OCI-LY3 (cell line): ENCODE data around the gene SYAP1.
A peak's percentile ranks its signal among the peaks of the same experiment; 100 is the strongest.

Experiments
- H2AFZ ChIP-seq: fragments of 200-600, 300-600 bp; shearing (Covaris generic); 2 replicates; pipeline ENCODE4 v1.6.0; 2014; ENCODE audit warnings: antibody characterized with exemption, low read depth, low read length
- H3K27ac ChIP-seq: fragments of 200-600, 300-600 bp; sonication (generic); 2 replicates; pipeline ENCODE4 v1.5.1; 2014; ENCODE audit warnings: mild to moderate bottlenecking, low read length, moderate library complexity, mixed read lengths
- H3K27me3 ChIP-seq: fragments of 200-600, 300-600 bp; sonication (generic); 2 replicates; pipeline ENCODE4 v1.6.1; 2014; ENCODE audit warnings: low read depth, low read length, mixed read lengths
- H3K36me3 ChIP-seq: fragments of 200-600, 300-600 bp; sonication (generic); replicated peaks from 2 replicates; pipeline ENCODE3; 2014; ENCODE audit warnings: low read depth, low read length, mixed read lengths
- H3K4me1 ChIP-seq: fragments of 300-600, 200-600 bp; sonication (generic); 2 replicates; pipeline ENCODE4 v1.6.1; 2014; ENCODE audit warnings: low read length, mixed read lengths
- H3K4me2 ChIP-seq: fragments of 200-600, 300-600 bp; sonication (generic); 2 replicates; pipeline ENCODE4 v1.6.1; 2014; ENCODE audit warnings: low read length, mixed read lengths
- H3K4me3 ChIP-seq: fragments of 300-600, 200-600 bp; sonication (generic); 2 replicates; pipeline ENCODE4 v1.5.1; 2014; ENCODE audit warnings: antibody characterized with exemption, mild to moderate bottlenecking, low read length, moderate library complexity
- H3K79me2 ChIP-seq: fragments of 300-600, 200-600 bp; shearing (Covaris generic); 2 replicates; pipeline ENCODE4 v1.6.1; 2014; ENCODE audit warnings: mild to moderate bottlenecking, low read length, mixed read lengths
- H3K9ac ChIP-seq: fragments of 300-600, 200-600 bp; shearing (Covaris generic); 2 replicates; pipeline ENCODE4 v1.6.0; 2014; ENCODE audit warnings: mild to moderate bottlenecking, low read length, moderate library complexity
- H3K9me3 ChIP-seq: fragments of 200-600, 300-600 bp; shearing (Covaris generic); 2 replicates; pipeline ENCODE4 v1.6.1; 2014; ENCODE audit warnings: low read length, mixed read lengths; ENCODE audit not compliant: insufficient read depth
- H4K20me1 ChIP-seq: fragments of 200-600, 300-600 bp; sonication (generic); 2 replicates; pipeline ENCODE4 v1.6.1; 2016; ENCODE audit warnings: low read length, mixed read lengths; ENCODE audit not compliant: insufficient read depth
- CTCF ChIP-seq: fragments of 200-600, 300-600 bp; sonication (generic); IDR thresholded peaks from 2 replicates; pipeline ENCODE4 v1.5.1; 2014; ENCODE audit warnings: antibody characterized with exemption, low read length, low read depth
- EZH2phosphoT487 ChIP-seq: fragments of 200-600 bp; shearing (Covaris generic); IDR thresholded peaks from 2 replicates; pipeline ENCODE4 v1.6.1; 2018; ENCODE audit warnings: antibody characterized with exemption, mixed run types, low read depth

SYAP1 gene

GRCh38 chrX:16786791-16787735 lies 67.7 kb downstream of the SYAP1 start:
- Histone ChIP-seq H4K20me1 (peaks cover 8% of the 10 kb centered on the region), H2AFZ (peak overlapping the region; percentile 60; the same call in 1 of the 2 replicates), H3K36me3 (peaks cover 9% of the 10 kb centered on the region)

GRCh38 chrX:16788477-16788876 lies 69.1 kb downstream of the SYAP1 start:
- H4K20me1 ChIP-seq = peaks cover 8% of the 10 kb centered on the region
- peaks cover 7% of the 10 kb centered on the region for H3K4me1 ChIP-seq
- no peak overlapping the region; the same call in 1 of the 2 replicates for H3K9ac ChIP-seq
- no peak overlapping the region for H2AFZ ChIP-seq
- peaks cover 9% of the 10 kb centered on the region for H3K36me3 ChIP-seq
- TF ChIP-seq EZH2phosphoT487 (no peak), CTCF (no peak)
- no peak overlapping the region for H3K27ac ChIP-seq
- H3K79me2 ChIP-seq = peaks cover 70% of the 10 kb centered on the region
- peak overlapping the region; percentile 72; the same call in 1 of the 2 replicates for H3K4me2 ChIP-seq
- H3K9me3 ChIP-seq = no peaks in the 10 kb centered on the region
- H3K27me3 ChIP-seq = no peaks in the 10 kb centered on the region
- 0 out of 2 replicates have a peak overlapping the region, but pooled peaks have one; percentile 92 for H3K4me3 ChIP-seq

More at GRCh38 chrX:16786791-16787735, 67.7 kb downstream of the SYAP1 start:
- Histone ChIP-seq H3K27me3 (no peaks in the 10 kb centered on the region), H3K79me2 (peaks cover 58% of the 10 kb centered on the region), H3K4me2 (peak overlapping the region; percentile 72), H3K27ac (peak overlapping the region; percentile 65), H3K4me3 (peak overlapping the region; percentile 92), H3K9ac (peak overlapping the region; percentile 77), H3K4me1 (peaks cover 7% of the 10 kb centered on the region), H3K9me3 (no peaks in the 10 kb centered on the region)
- TF ChIP-seq CTCF = no peak
- TF ChIP-seq EZH2phosphoT487 = no peak

GRCh38 chrX:16796298-16796697 lies 76.9 kb downstream of the SYAP1 start:
- H3K79me2 ChIP-seq = peaks cover 93% of the 10 kb centered on the region
- no peak overlapping the region for H3K9ac ChIP-seq
- H3K4me1 ChIP-seq = no peaks in the 10 kb centered on the region
- no peaks in the 10 kb centered on the region for H3K27me3 ChIP-seq
- H3K36me3 ChIP-seq = peaks cover 16% of the 10 kb centered on the region
- no peak overlapping the region for H3K4me2 ChIP-seq
- H4K20me1 ChIP-seq = no peaks in the 10 kb centered on the region; the same call in 1 of the 2 replicates
- H3K4me3 ChIP-seq = no peak overlapping the region
- TF ChIP-seq EZH2phosphoT487 (no peak), CTCF (no peak)
- no peak overlapping the region for H3K27ac ChIP-seq
- H3K9me3 ChIP-seq = no peaks in the 10 kb centered on the region
- H2AFZ ChIP-seq = no peak overlapping the region

DNA sequence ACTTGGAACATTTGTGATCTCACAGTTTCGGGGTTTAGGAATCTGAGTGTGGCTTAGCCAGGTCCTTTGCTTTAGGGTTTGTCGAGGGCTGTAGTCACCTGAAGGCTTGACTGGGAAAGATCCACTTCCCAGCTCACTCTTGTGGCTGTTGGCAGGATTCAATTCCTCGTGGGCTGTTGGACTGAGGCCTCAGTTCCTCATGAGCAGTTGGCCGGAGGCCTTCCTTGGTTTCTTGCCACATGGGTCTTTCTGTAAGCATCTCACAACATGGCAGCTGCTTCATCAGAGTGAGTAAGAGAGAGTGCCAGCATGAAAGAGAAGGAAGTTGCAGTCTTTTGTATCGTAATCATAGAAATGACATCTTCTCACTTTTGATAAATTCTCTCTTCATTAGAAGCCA lies 77.9 kb downstream of the SYAP1 start:
- no peak overlapping the region for H3K27ac ChIP-seq
- H3K4me1 ChIP-seq = no peaks in the 10 kb centered on the region

More for the DNA sequence above, 77.9 kb downstream of the SYAP1 start:
- Histone ChIP-seq H2AFZ (no peak overlapping the region), H3K9me3 (no peaks in the 10 kb centered on the region), H3K9ac (no peak overlapping the region), H3K4me3 (no peak overlapping the region), H3K79me2 (peaks cover 89% of the 10 kb centered on the region), H4K20me1 (no peaks in the 10 kb centered on the region), H3K27me3 (no peaks in the 10 kb centered on the region), H3K4me2 (no peak overlapping the region), H3K36me3 (peaks cover 13% of the 10 kb centered on the region)
- TF ChIP-seq CTCF = no peak
- TF ChIP-seq EZH2phosphoT487 = no peak
